Measurements from ENCODE around the gene GDF15. TPM values are rescaled to one million over a fixed set of nuclear protein-coding genes. Genes with fewer than 3 reads are reported as not detected.

GDF15 gene
- total and polyA plus RNA-seq, 2 donors (not counting 3 experiments of a cell fraction or from before 2014, with no cell fraction given), result 165 to 206 TPM

- Histone ChIP-seq H3K9me3 (replicated peaks; ENCODE audit: control insufficient read depth, insufficient read depth, low read length) (no peaks in the 10 kb centered on the region), H3K79me2 (ENCODE audit: control insufficient read depth, insufficient read depth, low read length) (peaks cover 68% of the 10 kb centered on the region), H3K9ac (replicated peaks; ENCODE audit: extremely low read depth, insufficient read depth, low read length) (no peak overlapping the region), H3K9me1 (replicated peaks; ENCODE audit: control insufficient read depth, extremely low read depth, insufficient read depth, low read length) (no peaks in the 10 kb centered on the region), H3K27me3 (ENCODE audit: control insufficient read depth in 2 of 2, insufficient read depth in 2 of 2, low read length in 2 of 2) (no peaks in the 10 kb centered on the region), H3K36me3 (ENCODE audit: control insufficient read depth in 2 of 2, extremely low read depth in 1 of 2, insufficient read depth in 2 of 2, low read length in 2 of 2) (no peaks in the 10 kb centered on the region), H3K4me2 (ENCODE audit: insufficient read depth, low read length) (no peak overlapping the region), H4K20me1 (replicated peaks; ENCODE audit: control insufficient read depth, extremely low read depth, insufficient read depth, low read length) (no peaks in the 10 kb centered on the region), H2AFZ (ENCODE audit: low read depth, low read length) (no peak overlapping the region), H3K4me1 (ENCODE audit: control insufficient read depth, extremely low read depth, insufficient read depth, low read length) (peaks cover 26% of the 10 kb centered on the region), H3K4me3 (replicated peaks in 1 of 3; ENCODE audit: insufficient read depth in 1 of 3, low read depth in 1 of 3, low read length in 3 of 3) (no peak overlapping the region), H3K27ac (ENCODE audit: insufficient read depth, low read depth, low read length) (no peak overlapping the region)
- ChIA-PET CTCF (interaction anchor here (1.0 to 1.5 kb wide), 7 partner anchors 16 to 142 kb away, joined by 3 to 4 read pairs (median 3); no protein-coding TSS in a partner anchor), POLR2A (no interaction called here)
- intact Hi-C loops (cut with micrococcal nuclease) (no loop called here), dilution Hi-C loops (cut with MboI; ENCODE audit: extremely low pct_ligation_motif_present, low sequenced_read_pairs) (no loop called here)
- DNase-seq (ENCODE audit: low read depth, low spot score) (no peak), FAIRE-seq (no peak)
- TF ChIP-seq, protein P1, sequence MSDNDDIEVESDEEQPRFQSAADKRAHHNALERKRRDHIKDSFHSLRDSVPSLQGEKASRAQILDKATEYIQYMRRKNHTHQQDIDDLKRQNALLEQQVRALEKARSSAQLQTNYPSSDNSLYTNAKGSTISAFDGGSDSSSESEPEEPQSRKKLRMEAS (IDR thresholded peaks at IDR 0.05; ENCODE audit: insufficient read depth, insufficient read length), result no peak
- TF ChIP-seq POLR2AphosphoS5 (IDR thresholded peaks at IDR 0.05; ENCODE audit: insufficient read depth, low read depth, low read length), result no peak
- no TSS peak for BruUV-seq (replicated peaks)
These were observed 35.5 kb downstream of the GDF15 start for GRCh38 chr19:18421371-18421959.

DNA sequence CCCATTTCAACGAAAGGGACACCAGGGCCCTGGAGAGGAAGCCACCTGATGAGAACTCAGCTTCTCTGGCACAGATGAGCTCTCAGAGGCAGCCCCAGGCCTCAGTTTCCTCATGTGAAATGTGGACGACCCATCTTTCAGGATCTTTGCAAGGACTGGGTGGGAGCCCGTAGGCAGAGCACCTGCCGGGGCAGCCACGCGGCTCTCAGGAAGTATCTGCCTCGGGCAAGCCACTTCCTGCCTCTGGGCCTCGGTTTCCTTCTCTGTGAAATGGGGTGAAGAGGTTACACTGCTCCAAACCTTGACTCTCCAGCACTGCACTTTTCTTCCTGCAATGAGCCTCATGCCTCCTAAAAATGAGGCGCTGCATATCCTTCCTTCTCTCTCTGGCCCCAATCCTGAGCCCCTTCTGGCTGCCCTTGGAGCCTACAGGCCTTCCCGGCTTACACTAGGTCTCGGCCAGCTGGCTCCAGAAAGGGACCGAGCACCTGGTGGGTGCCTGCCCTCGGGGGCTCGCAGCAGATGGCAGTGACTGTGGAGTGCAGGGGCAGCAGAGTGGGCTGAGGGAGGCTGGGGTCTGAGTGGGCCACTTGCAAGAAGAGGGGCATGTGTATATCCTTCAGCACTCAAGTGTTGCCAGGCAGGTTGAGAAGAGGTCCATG, 36.7 kb downstream of the GDF15 start:
- dilution Hi-C loops (cut with MboI; ENCODE audit: extremely low pct_ligation_motif_present, low sequenced_read_pairs), result no loop called here
- CTCF ChIA-PET, result interaction anchor here (1.0 to 1.5 kb wide), 5 partner anchors 28 to 143 kb away, joined by 3 to 4 read pairs (median 3); no protein-coding TSS in a partner anchor
- intact Hi-C loops (cut with micrococcal nuclease), result no loop called here
- Histone ChIP-seq H3K36me3 (ENCODE audit: control insufficient read depth in 2 of 2, extremely low read depth in 1 of 2, insufficient read depth in 2 of 2, low read length in 2 of 2) (no peaks in the 10 kb centered on the region), H3K9ac (replicated peaks; ENCODE audit: extremely low read depth, insufficient read depth, low read length) (no peak overlapping the region), H3K9me3 (replicated peaks; ENCODE audit: control insufficient read depth, insufficient read depth, low read length) (no peaks in the 10 kb centered on the region), H4K20me1 (replicated peaks; ENCODE audit: control insufficient read depth, extremely low read depth, insufficient read depth, low read length) (no peaks in the 10 kb centered on the region), H3K27ac (ENCODE audit: insufficient read depth, low read depth, low read length) (no peak overlapping the region), H3K4me3 (replicated peaks in 1 of 3; ENCODE audit: insufficient read depth in 1 of 3, low read depth in 1 of 3, low read length in 3 of 3) (no peak overlapping the region), H2AFZ (ENCODE audit: low read depth, low read length) (no peak overlapping the region), H3K4me1 (ENCODE audit: control insufficient read depth, extremely low read depth, insufficient read depth, low read length) (peaks cover 18% of the 10 kb centered on the region), H3K79me2 (ENCODE audit: control insufficient read depth, insufficient read depth, low read length) (peaks cover 73% of the 10 kb centered on the region), H3K4me2 (ENCODE audit: insufficient read depth, low read length) (no peak overlapping the region), H3K9me1 (replicated peaks; ENCODE audit: control insufficient read depth, extremely low read depth, insufficient read depth, low read length) (no peaks in the 10 kb centered on the region), H3K27me3 (ENCODE audit: control insufficient read depth in 2 of 2, insufficient read depth in 2 of 2, low read length in 2 of 2) (no peaks in the 10 kb centered on the region)
- no peak for DNase-seq (ENCODE audit: low read depth, low spot score)
- POLR2A ChIA-PET, result no interaction called here
- no TSS peak for BruUV-seq (replicated peaks)
- FAIRE-seq, result no peak
- no peak for TF ChIP-seq FOS (IDR thresholded peaks at IDR 0.05; ENCODE audit: borderline replicate concordance, insufficient read depth, low read length)
- TF ChIP-seq MYC (IDR thresholded peaks at IDR 0.05; ENCODE audit: low read depth, low read length), result no peak
- no peak for TF ChIP-seq POLR2A (IDR thresholded peaks at IDR 0.05; ENCODE audit: low read depth, low read length)
- TF ChIP-seq CTCF (IDR thresholded peaks at IDR 0.05; ENCODE audit: extremely low read depth in 1 of 2, insufficient read depth in 1 of 2, low read depth in 1 of 2, low read length in 2 of 2), result no peak
- TF ChIP-seq EZH2 (IDR thresholded peaks at IDR 0.05; ENCODE audit: borderline replicate concordance, low read depth, low read length, severe bottlenecking), result no peak
- TF ChIP-seq JUN (IDR thresholded peaks at IDR 0.05; ENCODE audit: borderline replicate concordance, insufficient read depth, insufficient read length, low read depth), result no peak
- TF ChIP-seq POLR2AphosphoS5 (IDR thresholded peaks at IDR 0.05; ENCODE audit: insufficient read depth, low read depth, low read length), result no peak
- TF ChIP-seq GATA2 (IDR thresholded peaks at IDR 0.05; ENCODE audit: insufficient read depth, insufficient read length, low read depth, low read length), result no peak
- TF ChIP-seq, protein P1 (IDR thresholded peaks at IDR 0.05; ENCODE audit: insufficient read depth, insufficient read length), result no peak

All from endothelial cell of umbilical vein (primary cell).